Body of pancreas (tissue), 4 donors: ENCODE data around the gene COL28A1.

Source experiments
- POLR2A ChIP-seq, 3 donors: fragments of 450-650 bp; IDR thresholded peaks; one replicate each; pipeline ENCODE4 v1.6.1; 2016; ENCODE audit warnings: antibody characterized with exemption in 3 of 3, mild to moderate bottlenecking in 2 of 3
- TF ChIP-seq, protein P1 (sequence below), 7 experiments: fragments of 450-650 bp in 4 of 7; fragments of 200-600 bp in 3 of 7; sonication (generic) in 3 of 7; IDR thresholded peaks; one replicate each; pipeline ENCODE4 v1.5.1; 2016 to 2019; ENCODE audit warnings: antibody characterized with exemption in 7 of 7

DNA sequence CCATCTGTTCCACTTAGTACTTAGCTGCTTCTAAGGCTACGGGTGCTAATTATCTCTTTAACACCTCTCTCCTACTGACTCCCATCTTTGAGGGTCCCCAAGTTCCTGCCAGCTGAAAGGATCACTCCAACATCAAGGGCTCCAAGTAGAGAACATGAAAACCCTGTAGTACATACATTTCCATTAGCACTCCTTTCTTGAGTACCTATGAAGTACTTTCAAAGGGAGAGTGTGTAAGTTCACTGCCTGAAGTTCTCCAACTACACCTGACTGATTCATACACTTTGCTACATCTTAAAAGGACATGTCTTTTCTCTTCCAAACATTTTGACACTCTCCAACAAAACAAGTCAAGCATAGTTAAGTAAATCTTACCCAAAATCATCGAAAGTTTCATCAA, 113.8 kb downstream of the COL28A1 start:
- TF ChIP-seq, protein P1, sequence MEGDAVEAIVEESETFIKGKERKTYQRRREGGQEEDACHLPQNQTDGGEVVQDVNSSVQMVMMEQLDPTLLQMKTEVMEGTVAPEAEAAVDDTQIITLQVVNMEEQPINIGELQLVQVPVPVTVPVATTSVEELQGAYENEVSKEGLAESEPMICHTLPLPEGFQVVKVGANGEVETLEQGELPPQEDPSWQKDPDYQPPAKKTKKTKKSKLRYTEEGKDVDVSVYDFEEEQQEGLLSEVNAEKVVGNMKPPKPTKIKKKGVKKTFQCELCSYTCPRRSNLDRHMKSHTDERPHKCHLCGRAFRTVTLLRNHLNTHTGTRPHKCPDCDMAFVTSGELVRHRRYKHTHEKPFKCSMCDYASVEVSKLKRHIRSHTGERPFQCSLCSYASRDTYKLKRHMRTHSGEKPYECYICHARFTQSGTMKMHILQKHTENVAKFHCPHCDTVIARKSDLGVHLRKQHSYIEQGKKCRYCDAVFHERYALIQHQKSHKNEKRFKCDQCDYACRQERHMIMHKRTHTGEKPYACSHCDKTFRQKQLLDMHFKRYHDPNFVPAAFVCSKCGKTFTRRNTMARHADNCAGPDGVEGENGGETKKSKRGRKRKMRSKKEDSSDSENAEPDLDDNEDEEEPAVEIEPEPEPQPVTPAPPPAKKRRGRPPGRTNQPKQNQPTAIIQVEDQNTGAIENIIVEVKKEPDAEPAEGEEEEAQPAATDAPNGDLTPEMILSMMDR (IDR thresholded peaks at IDR 0.05) = no peak
- no peak for TF ChIP-seq POLR2A (IDR thresholded peaks at IDR 0.05)
